Ovary (tissue), 3 donors: ENCODE data around the gene F2RL3.

Experiments used
- CTCF ChIP-seq, 3 donors: fragments of 450-650 bp in 2 of 3; fragments of 200-600 bp in 1 of 3; IDR thresholded peaks; one replicate each; pipeline versions ENCODE4 v1.5.1 to v1.8.0; 2016 to 2022; ENCODE audit warnings: antibody characterized with exemption in 3 of 3, mild to moderate bottlenecking in 1 of 3
- POLR2A ChIP-seq: fragments of 450-650 bp; IDR thresholded peaks from one replicate; pipeline ENCODE4 v1.6.1; 2017; ENCODE audit warnings: antibody characterized with exemption, mild to moderate bottlenecking, moderate library complexity
- donor health status: DM: no; HTN: no; CAD: no.

- no peak for TF ChIP-seq POLR2A
- TF ChIP-seq CTCF (IDR thresholded peaks at IDR 0.05), result no peak
Observed at GRCh38 chr19:16861011-16861410, 27.8 kb upstream of the F2RL3 start.
